Thyroid gland (tissue), 4 donors: Measurements from ENCODE around the gene NCF2. TPM values are rescaled to one million over a fixed set of nuclear protein-coding genes. Genes with fewer than 3 reads are reported as not detected.

ENCODE experiments used
- DNase-seq, 2 donors: peaks; one replicate each; pipeline ENCODE4 v3.0.0-alpha.2; 2019
- H3K27ac ChIP-seq, 3 donors: fragments of 200-600 bp; sonication (generic); 1 replicate in 2 of 3; 2 replicates in 1 of 3; pipeline ENCODE4 v1.5.1; 2016 to 2019; ENCODE audit warnings: mild to moderate bottlenecking in 1 of 3, moderate library complexity in 1 of 3
- H3K27me3 ChIP-seq: fragments of 200-600 bp; sonication (generic); one replicate; pipeline ENCODE4 v1.5.1; 2019
- H3K36me3 ChIP-seq, 2 donors: fragments of 200-600 bp; sonication (generic); one replicate each; pipeline ENCODE4 v1.5.1; 2016 to 2019
- H3K4me1 ChIP-seq, 2 donors: fragments of 200-600 bp; sonication (generic); one replicate each; pipeline ENCODE4 v1.5.1; 2017 to 2019
- H3K4me3 ChIP-seq, 3 donors: fragments of 200-600 bp; sonication (generic); replicated peaks in 1 of 3; 1 replicate in 2 of 3; 2 replicates in 1 of 3; pipeline ENCODE4 v1.5.1; 2016; ENCODE audit warnings: mild to moderate bottlenecking in 1 of 3
- H3K9me3 ChIP-seq: fragments of 200-600 bp; sonication (generic); one replicate; pipeline ENCODE4 v1.5.1; 2017
- CTCF ChIP-seq, 6 experiments: fragments of 200-600 bp in 3 of 6; fragments of 450-650 bp in 3 of 6; sonication (generic) in 3 of 6; IDR thresholded peaks; one replicate each; pipeline ENCODE4 v1.5.1; 2016 to 2019; ENCODE audit warnings: antibody characterized with exemption in 6 of 6, mild to moderate bottlenecking in 2 of 6, inconsistent platforms in 1 of 6, moderate library complexity in 1 of 6
- POLR2A ChIP-seq, 2 donors: fragments of 450-650 bp; IDR thresholded peaks; one replicate each; pipeline ENCODE4 v1.6.1; 2017; ENCODE audit warnings: antibody characterized with exemption in 2 of 2, mild to moderate bottlenecking in 2 of 2, moderate library complexity in 1 of 2
- WGBS, 2 donors: methylation state at CpG; one replicate each; pipeline ENCODE4 v1.1.5; 2017; 5-methylcytosine and 5-hydroxymethylcytosine counted together
- intact Hi-C: fragments of 100-400 bp; cut with DNase I; formaldehyde crosslinking; loops from one replicate; pipeline ENCODE4 v1.15.1; 2023
- total RNA-seq, 4 donors: library from RNA; depleted of rRNA; stranded (reverse); fragments of >200 nt; gene quantifications; one replicate each; pipeline ENCODE4 v1.2.3, GENCODE V29; 2016

Gene NCF2
- total RNA-seq, 4 donors from 2014 or later, result 3.5 to 9.8 (median 4.5) TPM

- TF ChIP-seq CTCF (IDR thresholded peaks at IDR 0.05) (no peak), POLR2A (IDR thresholded peaks at IDR 0.05) (no peak)
- DNase-seq, result no peak
- Histone ChIP-seq H3K27ac (no peak overlapping the region), H3K36me3 (no peaks in the 10 kb centered on the region), H3K9me3 (no peaks in the 10 kb centered on the region), H3K4me1 (no peaks in the 10 kb centered on the region), H3K27me3 (no peaks in the 10 kb centered on the region), H3K4me3 (no peak overlapping the region)
- 77 to 83% methylated on average over 2 of the region's 2 CpGs for WGBS, 2 donors
- intact Hi-C loops, result no loop called here
These were observed 27.6 kb downstream of the NCF2 start for GRCh38 chr1:183562701-183563100.

- DNase-seq, result no peak
- no peak overlapping the region for H3K27ac ChIP-seq
- no peaks in the 10 kb centered on the region for H3K4me1 ChIP-seq
- TF ChIP-seq CTCF (IDR thresholded peaks at IDR 0.05), result no peak
- TF ChIP-seq POLR2A (IDR thresholded peaks at IDR 0.05), result no peak
- H3K36me3 ChIP-seq, result no peaks in the 10 kb centered on the region
- no peaks in the 10 kb centered on the region for H3K9me3 ChIP-seq
- intact Hi-C loops, result no loop called here
- no peak overlapping the region for H3K4me3 ChIP-seq
- no peaks in the 10 kb centered on the region for H3K27me3 ChIP-seq
These were observed 31.2 kb downstream of the NCF2 start for GRCh38 chr1:183559061-183559460.

GRCh38 chr1:183554577-183554976 is 35.7 kb downstream of the NCF2 start:
- no peak for TF ChIP-seq POLR2A (IDR thresholded peaks at IDR 0.05)
- Histone ChIP-seq H3K4me1 (no peaks in the 10 kb centered on the region), H3K27ac (no peak overlapping the region), H3K36me3 (peaks cover 16 to 24% of the 10 kb centered on the region in 2 donors), H3K4me3 (no peak overlapping the region), H3K9me3 (no peaks in the 10 kb centered on the region), H3K27me3 (no peaks in the 10 kb centered on the region)
- WGBS, 2 donors, result 52 to 58% methylated on average over 3 of the region's 3 CpGs
- DNase-seq, result peak in 1 of 2 donors; percentile 11
- intact Hi-C loops, result no loop called here

- no peak for TF ChIP-seq POLR2A (IDR thresholded peaks at IDR 0.05)
- TF ChIP-seq CTCF (IDR thresholded peaks at IDR 0.05), result no peak
- no peak for DNase-seq
- 99 to 100% methylated on average over 3 of the region's 3 CpGs for WGBS, 2 donors
- intact Hi-C loops, result no loop called here
- Histone ChIP-seq H3K27me3 (no peaks in the 10 kb centered on the region), H3K4me1 (no peaks in the 10 kb centered on the region), H3K27ac (no peak overlapping the region), H3K36me3 (peaks cover 16 to 24% of the 10 kb centered on the region in 2 donors), H3K9me3 (no peaks in the 10 kb centered on the region), H3K4me3 (no peak overlapping the region)
These were observed 36.5 kb downstream of the NCF2 start for GRCh38 chr1:183553764-183554163.

GRCh38 chr1:183553331-183553730 is 36.9 kb downstream of the NCF2 start:
- H3K27ac ChIP-seq, result no peak overlapping the region
- no peaks in the 10 kb centered on the region for H3K27me3 ChIP-seq
- H3K4me3 ChIP-seq, result no peak overlapping the region
- H3K36me3 ChIP-seq, result peaks cover 16 to 24% of the 10 kb centered on the region in 2 donors
- 84 to 91% methylated on average over 5 of the region's 5 CpGs for WGBS, 2 donors
- intact Hi-C loops, result no loop called here
- DNase-seq, result no peak
- TF ChIP-seq POLR2A (IDR thresholded peaks at IDR 0.05) (no peak), CTCF (IDR thresholded peaks at IDR 0.05) (no peak)
- H3K4me1 ChIP-seq, result no peaks in the 10 kb centered on the region
- no peaks in the 10 kb centered on the region for H3K9me3 ChIP-seq

- TF ChIP-seq CTCF (IDR thresholded peaks at IDR 0.05), result no peak
- no peak for TF ChIP-seq POLR2A (IDR thresholded peaks at IDR 0.05)
- H3K4me3 ChIP-seq, result no peak overlapping the region
- H3K36me3 ChIP-seq, result peaks cover 16 to 24% of the 10 kb centered on the region in 2 donors
- WGBS, 2 donors, result 91% methylated on average over 6 of the region's 6 CpGs
- intact Hi-C loops, result no loop called here
- no peaks in the 10 kb centered on the region for H3K4me1 ChIP-seq
- no peaks in the 10 kb centered on the region for H3K27me3 ChIP-seq
- H3K9me3 ChIP-seq, result no peaks in the 10 kb centered on the region
- no peak overlapping the region for H3K27ac ChIP-seq
- no peak for DNase-seq
These were observed 37.4 kb downstream of the NCF2 start for GRCh38 chr1:183552891-183553290.
